ENCODE results near the gene BEAN1.

BEAN1 gene

DNA sequence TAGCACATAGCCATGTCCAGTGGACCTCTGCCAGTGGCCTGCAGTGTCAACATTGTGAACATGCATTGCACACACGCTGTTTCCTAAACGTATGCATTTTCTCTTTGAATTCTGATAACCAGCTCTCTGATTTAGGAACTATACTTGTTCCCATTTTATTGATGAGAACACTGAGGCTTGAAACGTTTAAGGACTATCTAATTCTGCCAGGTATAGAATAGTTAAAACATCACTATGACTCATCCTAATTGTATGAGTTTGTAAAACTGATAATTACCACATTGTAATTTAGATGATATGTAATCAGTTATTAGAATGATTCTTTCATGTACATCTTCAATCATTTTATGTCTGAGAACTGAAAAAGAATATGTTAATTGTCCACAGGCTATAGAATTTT, 3.1 kb downstream of the BEAN1 start:
- no peak for ATAC-seq (ENCODE audit: insufficient read depth, low read depth)
- no peak overlapping the region for H3K4me3 ChIP-seq (ENCODE audit: low read depth in 1 of 2, low read length in 2 of 2)
- no peaks in the 10 kb centered on the region for H4K20me1 ChIP-seq (ENCODE audit: insufficient read depth, low read length)
- H3K4me1 ChIP-seq (ENCODE audit: insufficient read depth, low read length), result no peaks in the 10 kb centered on the region
- no peak overlapping the region for H3K9ac ChIP-seq (ENCODE audit: low read depth, low read length)
- H3K27me3 ChIP-seq (ENCODE audit: insufficient read depth, low read length, poor library complexity), result peaks cover 11% of the 10 kb centered on the region
- H3K4me2 ChIP-seq (ENCODE audit: insufficient read depth, low read length), result no peak overlapping the region
- TF ChIP-seq EZH2 (IDR thresholded peaks at IDR 0.05; ENCODE audit: borderline replicate concordance, low read depth, low read length, severe bottlenecking) (no peak), CTCF (IDR thresholded peaks at IDR 0.05; ENCODE audit: borderline replicate concordance, extremely low read depth, low read length, poor library complexity, severe bottlenecking) (no peak)
- H3K27ac ChIP-seq (ENCODE audit: low read length), result no peak overlapping the region
- H2AFZ ChIP-seq (ENCODE audit: low read depth, low read length), result no peak overlapping the region
- DNase-seq, result no peak
- H3K9me3 ChIP-seq (ENCODE audit: insufficient read depth, low read length, severe bottlenecking), result no peaks in the 10 kb centered on the region
- H3K36me3 ChIP-seq (ENCODE audit: insufficient read depth, low read length), result no peaks in the 10 kb centered on the region
- H3K79me2 ChIP-seq (ENCODE audit: insufficient read depth, low read length), result no peaks in the 10 kb centered on the region

DNA sequence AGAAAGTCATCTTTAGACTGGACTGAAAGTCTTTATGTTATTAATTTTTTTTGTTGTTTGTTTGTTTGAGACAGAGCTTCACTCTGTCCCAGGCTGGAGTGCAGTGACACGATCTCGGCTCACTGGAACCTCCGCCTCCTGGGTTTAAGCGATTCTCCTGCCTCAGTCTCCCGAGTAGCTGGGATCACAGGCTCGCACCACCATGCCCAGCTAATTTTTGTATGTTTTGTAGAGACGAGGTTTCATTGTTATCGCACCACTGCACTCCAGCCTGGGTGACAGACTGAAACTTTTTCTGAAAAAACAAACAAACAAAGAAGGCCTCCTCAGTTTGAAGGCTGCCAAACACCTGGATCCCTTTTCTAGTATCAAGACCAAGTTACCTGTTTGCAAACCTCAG, 4.7 kb downstream of the BEAN1 start:
- H4K20me1 ChIP-seq (ENCODE audit: insufficient read depth, low read length), result no peaks in the 10 kb centered on the region
- no peak overlapping the region for H3K9ac ChIP-seq (ENCODE audit: low read depth, low read length)
- no peak overlapping the region for H3K4me2 ChIP-seq (ENCODE audit: insufficient read depth, low read length)
- H3K4me3 ChIP-seq (ENCODE audit: low read depth in 1 of 2, low read length in 2 of 2), result no peak overlapping the region
- no peak for ATAC-seq (ENCODE audit: insufficient read depth, low read depth)
- no peak for DNase-seq
- no peaks in the 10 kb centered on the region for H3K79me2 ChIP-seq (ENCODE audit: insufficient read depth, low read length)
- H3K9me3 ChIP-seq (ENCODE audit: insufficient read depth, low read length, severe bottlenecking), result no peaks in the 10 kb centered on the region
- H3K27ac ChIP-seq (ENCODE audit: low read length), result no peak overlapping the region
- peaks cover 11% of the 10 kb centered on the region for H3K27me3 ChIP-seq (ENCODE audit: insufficient read depth, low read length, poor library complexity)
- no peaks in the 10 kb centered on the region for H3K36me3 ChIP-seq (ENCODE audit: insufficient read depth, low read length)
- no peak overlapping the region for H2AFZ ChIP-seq (ENCODE audit: low read depth, low read length)
- TF ChIP-seq CTCF (IDR thresholded peaks at IDR 0.05; ENCODE audit: borderline replicate concordance, extremely low read depth, low read length, poor library complexity, severe bottlenecking) (no peak), EZH2 (IDR thresholded peaks at IDR 0.05; ENCODE audit: borderline replicate concordance, low read depth, low read length, severe bottlenecking) (no peak)
- no peaks in the 10 kb centered on the region for H3K4me1 ChIP-seq (ENCODE audit: insufficient read depth, low read length)

- no peak for TF ChIP-seq EZH2 (IDR thresholded peaks at IDR 0.05; ENCODE audit: borderline replicate concordance, low read depth, low read length, severe bottlenecking)
- TF ChIP-seq CTCF (IDR thresholded peaks at IDR 0.05; ENCODE audit: borderline replicate concordance, extremely low read depth, low read length, poor library complexity, severe bottlenecking), result no peak
- DNase-seq (no peak), ATAC-seq (ENCODE audit: insufficient read depth, low read depth) (no peak)
- H3K9ac ChIP-seq (ENCODE audit: low read depth, low read length), result no peak overlapping the region
- H3K4me2 ChIP-seq (ENCODE audit: insufficient read depth, low read length), result no peak overlapping the region
- H2AFZ ChIP-seq (ENCODE audit: low read depth, low read length), result no peak overlapping the region
- no peak overlapping the region for H3K4me3 ChIP-seq (ENCODE audit: low read depth in 1 of 2, low read length in 2 of 2)
- no peak overlapping the region for H3K27ac ChIP-seq (ENCODE audit: low read length)
- H3K36me3 ChIP-seq (ENCODE audit: insufficient read depth, low read length), result no peaks in the 10 kb centered on the region
- H3K9me3 ChIP-seq (ENCODE audit: insufficient read depth, low read length, severe bottlenecking), result no peaks in the 10 kb centered on the region
- no peaks in the 10 kb centered on the region for H4K20me1 ChIP-seq (ENCODE audit: insufficient read depth, low read length)
- H3K27me3 ChIP-seq (ENCODE audit: insufficient read depth, low read length, poor library complexity), result peaks cover 11% of the 10 kb centered on the region
- H3K79me2 ChIP-seq (ENCODE audit: insufficient read depth, low read length), result no peaks in the 10 kb centered on the region
- H3K4me1 ChIP-seq (ENCODE audit: insufficient read depth, low read length), result no peaks in the 10 kb centered on the region
These were observed 5.3 kb downstream of the BEAN1 start for GRCh38 chr16:66432429-66432828.
